Activated effector memory CD4-positive, alpha-beta T cell treated with anti-CD3 and anti-CD28 coated beads, Interleukin-2, amount 50 U/mL, for 16 hours (primary cell): ENCODE measurements around the gene ANKRD28.

Experiments used
- DNase-seq: peaks from one replicate; pipeline ENCODE4 v3.0.0-alpha.2; 2020

The ANKRD28 gene

DNA sequence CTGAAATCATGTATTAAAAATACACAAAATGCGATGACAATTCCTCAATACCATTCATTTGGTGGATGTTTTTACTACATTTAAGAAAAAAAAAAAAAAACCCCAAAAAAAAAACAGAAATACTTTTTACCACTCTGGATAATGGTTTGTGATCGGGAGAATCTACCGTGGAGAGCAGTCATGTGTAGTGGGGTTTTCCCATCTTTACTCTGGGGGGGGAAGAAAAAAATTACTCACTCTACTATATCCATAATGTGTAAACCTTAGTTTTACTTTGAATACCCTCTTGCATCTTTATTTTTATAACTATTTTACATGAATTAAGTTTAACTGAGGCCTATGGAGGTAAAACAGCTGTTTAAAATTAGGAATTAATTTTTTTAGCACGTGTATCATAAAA is 83.3 kb downstream of the ANKRD28 start:
- DNase-seq, result no peak

GRCh38 chr3:15713364-15713763 is 84.4 kb downstream of the ANKRD28 start:
- DNase-seq, result no peak

- DNase-seq, result no peak
Measured at GRCh38 chr3:15711281-15711680, 86.5 kb downstream of the ANKRD28 start.

- no peak for DNase-seq
Measured at GRCh38 chr3:15708882-15709677, 88.7 kb downstream of the ANKRD28 start.

GRCh38 chr3:15707779-15708178 is 90.0 kb downstream of the ANKRD28 start:
- DNase-seq, result no peak

DNA sequence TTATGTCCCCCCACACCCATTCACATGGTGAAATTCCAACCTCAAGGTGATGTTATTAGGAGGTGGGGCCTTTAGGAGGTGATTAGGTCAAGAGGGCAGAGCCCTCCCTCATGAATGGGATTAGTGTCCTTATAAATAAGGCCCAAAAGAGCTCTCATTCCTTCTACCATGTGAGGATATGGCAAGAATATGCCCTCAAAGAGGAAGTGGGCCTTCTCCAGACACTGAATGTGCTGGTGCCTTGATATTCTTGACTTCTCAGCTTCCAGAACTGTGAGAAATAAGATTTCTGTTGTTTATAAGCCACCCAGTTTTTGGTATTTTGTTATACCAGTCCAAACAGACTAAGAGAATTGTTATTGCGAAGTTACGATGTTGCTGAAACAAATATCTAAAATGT is 94.4 kb downstream of the ANKRD28 start:
- DNase-seq, result no peak

GRCh38 chr3:15694628-15695027 is 103.2 kb downstream of the ANKRD28 start:
- DNase-seq, result no peak

- DNase-seq, result no peak
Measured at GRCh38 chr3:15693355-15693754, 104.4 kb downstream of the ANKRD28 start.

- no peak for DNase-seq
Measured at GRCh38 chr3:15690748-15691147, 107.0 kb downstream of the ANKRD28 start.

DNA sequence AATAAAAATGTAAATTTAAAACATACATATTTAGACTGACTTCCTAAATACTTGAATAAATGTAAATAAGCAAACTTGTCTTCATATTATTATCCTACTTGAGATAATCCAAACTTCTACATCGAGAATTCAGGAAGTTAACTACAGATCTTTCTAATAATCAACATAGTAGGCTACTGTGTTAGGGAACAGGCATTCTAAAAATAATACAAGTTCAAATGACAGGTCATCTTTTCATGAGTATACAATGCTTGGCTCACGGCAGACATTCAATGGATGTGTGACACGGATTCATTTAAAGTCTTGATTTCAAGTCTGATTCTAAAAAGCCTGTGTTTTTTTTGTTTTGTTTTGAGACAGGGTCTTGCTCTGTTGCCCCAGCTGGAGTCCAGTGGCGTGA is 107.5 kb downstream of the ANKRD28 start:
- no peak for DNase-seq

- no peak for DNase-seq
Measured at GRCh38 chr3:15685927-15686326, 111.9 kb downstream of the ANKRD28 start.

DNA sequence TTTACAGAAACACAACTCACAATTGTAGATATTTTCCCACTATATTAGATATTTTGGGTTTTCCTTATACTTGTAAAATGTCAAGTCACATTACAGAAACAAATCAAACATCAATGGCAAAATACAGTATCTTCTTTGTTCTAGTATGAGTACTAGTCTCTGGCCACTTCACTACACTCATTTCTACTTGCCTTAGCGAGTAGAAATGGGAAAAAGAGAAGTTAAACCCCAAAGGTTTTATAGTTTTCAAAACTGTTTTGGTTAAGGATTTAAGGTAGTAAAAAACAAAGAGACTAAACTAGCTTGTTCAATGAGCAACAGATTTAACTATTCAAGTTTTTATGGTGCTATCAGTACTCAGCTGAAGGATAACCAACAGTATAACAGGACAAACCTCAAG is 114.5 kb downstream of the ANKRD28 start:
- DNase-seq, result no peak

DNA sequence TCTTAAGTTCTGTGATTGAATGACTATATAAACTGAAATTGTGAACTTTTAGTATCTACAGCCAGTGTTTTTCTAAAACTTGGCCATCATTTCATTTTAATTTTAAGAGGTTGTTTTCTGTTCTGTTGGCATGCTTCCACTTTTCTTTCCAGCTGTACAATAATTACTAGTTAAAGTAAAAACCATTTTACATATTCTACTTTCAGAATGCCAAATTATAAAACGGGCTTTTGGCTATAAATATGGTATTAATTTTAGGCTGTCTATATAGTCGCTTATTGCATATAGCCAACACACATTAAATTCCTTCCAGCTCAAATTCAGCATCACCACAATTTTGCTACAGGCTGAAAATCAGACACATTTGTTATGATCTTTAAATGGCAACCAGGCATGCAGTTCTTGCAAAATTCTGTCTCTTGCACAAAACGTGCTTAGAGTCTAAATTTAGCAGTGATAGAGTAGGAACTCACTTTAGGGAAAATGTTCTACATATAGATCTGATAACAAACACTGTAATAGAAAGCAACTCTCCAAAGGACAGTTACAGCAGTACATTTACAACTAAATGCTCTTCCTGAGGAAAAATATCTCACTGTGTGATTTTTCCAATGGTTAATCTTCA is 115.1 kb downstream of the ANKRD28 start:
- no peak for DNase-seq

- DNase-seq, result no peak
Measured at GRCh38 chr3:15681668-15682067, 116.1 kb downstream of the ANKRD28 start.

DNA sequence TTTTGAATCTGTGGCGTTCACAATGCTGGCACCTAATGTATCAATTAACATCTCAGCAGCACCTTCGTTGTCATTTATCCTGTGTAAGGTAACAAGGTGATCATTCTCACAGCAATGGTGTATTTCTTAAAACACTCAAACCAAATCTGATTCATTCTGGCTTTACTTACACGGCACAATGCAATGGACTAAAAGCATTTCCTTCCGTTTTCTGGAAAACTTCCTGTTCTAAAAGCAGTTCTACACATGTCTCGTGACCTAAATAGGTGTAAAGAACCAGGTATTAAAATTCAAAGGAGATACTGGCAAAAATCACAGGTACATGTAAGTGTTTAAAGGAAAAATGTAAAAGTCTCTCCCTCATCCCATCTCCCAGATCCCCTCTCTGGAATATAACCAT is 118.5 kb downstream of the ANKRD28 start:
- DNase-seq, result no peak

- no peak for DNase-seq
Measured at GRCh38 chr3:15676259-15676658, 121.5 kb downstream of the ANKRD28 start.

- DNase-seq, result no peak
Measured at GRCh38 chr3:15673536-15673935, 124.2 kb downstream of the ANKRD28 start.

DNA sequence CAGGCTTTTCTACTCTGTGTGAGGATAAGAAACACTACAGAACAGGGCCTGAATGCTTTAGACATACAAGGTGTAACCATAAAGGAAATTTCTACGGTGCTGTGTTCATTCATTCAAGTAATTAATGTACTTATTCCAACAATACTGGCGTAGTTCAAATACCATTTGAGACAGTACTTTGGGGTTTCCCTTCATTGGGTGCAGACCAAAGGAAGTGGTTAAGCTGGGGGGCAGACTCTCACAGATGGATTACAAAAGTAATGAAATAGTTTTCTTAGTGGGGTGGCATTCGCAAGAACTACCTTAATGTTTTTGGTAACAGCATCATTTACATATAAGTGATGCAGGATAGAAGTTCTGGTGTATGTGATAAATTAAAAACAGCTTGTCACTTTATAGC is 130.3 kb downstream of the ANKRD28 start:
- DNase-seq, result peak; percentile 69

GRCh38 chr3:15666277-15666676 is 131.5 kb downstream of the ANKRD28 start:
- DNase-seq, result no peak

DNA sequence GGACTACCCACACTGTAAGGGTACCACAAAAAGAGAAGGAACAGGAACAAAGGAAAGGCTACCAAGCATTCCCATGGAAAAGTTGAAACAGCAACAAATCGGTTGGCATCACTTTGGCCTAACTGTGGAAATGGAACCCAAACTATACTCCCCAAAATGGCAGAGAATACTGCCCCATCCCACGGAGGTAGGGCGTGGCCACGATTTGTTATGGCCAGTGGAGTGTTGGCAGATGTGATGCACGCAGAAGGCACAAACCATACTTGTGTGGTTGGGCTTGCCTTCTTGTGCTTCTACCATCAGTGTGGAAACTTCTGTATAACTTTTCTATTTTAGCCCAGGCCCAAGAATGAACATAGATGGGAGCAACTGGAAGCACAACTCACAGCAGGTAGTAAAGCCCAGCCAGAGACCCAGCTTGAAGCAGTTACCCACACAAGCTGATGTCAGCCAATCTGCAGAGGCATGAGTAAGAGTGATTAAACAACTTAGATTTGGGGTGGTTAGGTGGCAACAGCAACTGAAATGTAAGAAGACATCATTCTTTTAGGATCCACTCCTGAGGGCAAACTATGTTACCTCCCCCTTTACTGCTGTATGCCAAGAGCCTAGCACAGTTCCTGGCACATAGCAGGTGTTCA is 132.1 kb downstream of the ANKRD28 start:
- DNase-seq, result no peak

DNA sequence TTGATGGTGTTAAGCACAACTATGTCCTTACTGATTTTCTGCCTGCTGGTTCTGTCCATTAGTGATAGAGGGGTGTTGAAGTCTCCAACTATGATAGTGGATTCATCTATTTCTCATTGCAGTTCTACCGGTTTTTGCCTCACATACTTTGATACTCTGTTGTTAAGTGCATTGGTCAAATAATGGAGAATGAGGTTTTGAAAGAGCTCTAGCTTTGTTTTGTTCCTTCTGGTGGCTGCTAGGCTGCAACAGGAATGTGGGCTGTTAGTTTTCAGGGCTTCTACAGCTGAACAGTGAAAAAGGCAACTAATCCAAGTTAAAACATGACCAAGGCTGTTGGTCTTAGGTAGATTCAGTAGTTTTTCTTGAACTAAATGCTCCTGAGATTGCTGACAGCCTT is 133.6 kb downstream of the ANKRD28 start:
- no peak for DNase-seq

DNA sequence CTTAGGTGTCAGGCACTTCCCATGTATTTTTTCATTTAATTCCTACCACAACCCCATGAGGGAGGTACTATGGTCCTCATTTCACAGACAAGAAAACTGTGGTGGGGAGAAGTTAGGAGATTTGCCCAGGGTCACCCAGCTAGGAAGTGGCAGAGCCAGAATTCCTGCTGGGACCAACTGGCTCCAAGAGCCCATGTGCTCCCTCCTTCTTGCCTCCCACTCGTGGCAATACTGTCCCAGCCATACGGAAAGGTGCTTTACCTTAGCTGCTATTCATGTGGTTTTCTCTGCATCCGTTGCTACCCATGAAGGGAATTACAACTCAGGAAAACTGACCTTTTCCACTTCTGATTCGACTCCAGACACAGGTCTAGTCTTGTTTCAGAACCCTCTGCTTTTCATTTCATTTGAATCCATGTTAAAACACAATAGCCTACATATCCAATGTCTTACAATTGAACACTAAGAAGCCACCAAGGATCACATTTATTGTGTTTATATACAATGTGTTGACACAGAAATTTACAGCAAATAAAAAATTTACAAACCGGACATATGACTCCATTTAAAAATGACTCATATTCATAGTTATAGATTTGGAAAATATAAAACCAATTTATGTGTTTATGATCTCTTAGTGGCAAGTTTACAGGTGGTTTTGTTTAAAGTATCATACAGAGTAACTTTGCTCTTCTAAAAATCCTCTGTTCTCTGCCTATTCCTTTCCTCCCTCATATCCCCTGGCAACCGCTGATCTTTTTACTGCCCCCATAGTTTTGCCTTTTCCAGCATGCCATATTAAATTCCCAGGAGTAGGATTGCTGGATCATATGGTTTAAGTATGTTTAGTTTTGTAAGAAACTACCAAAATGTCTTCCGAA is 137.5 kb downstream of the ANKRD28 start:
- no peak for DNase-seq
